GM12878 (cell line): Measurements from ENCODE around the gene CC2D1A. TPM values are rescaled to one million over a fixed set of nuclear protein-coding genes. Genes with fewer than 3 reads are reported as not detected.
"Not testable (repeated sequence)": the region's sequence is repeated elsewhere in the genome, so short reads cannot be mapped to it uniquely, and the experiment has no call there.

Experiments used
- ATAC-seq: fragments of 200-7000 bp; cut with Tn5 transposase; 3 replicates; pipeline ENCODE4 v1.9.1; 2020; ENCODE audit warnings: mild to moderate bottlenecking, moderate library complexity
- BruUV-seq: library from RNA; stranded (reverse); fragments of 400-500 nt; replicated peaks from 2 replicates; lab custom pipeline; 2021; lab: Mats Ljungman, UMichigan
- CTCF ChIA-PET: fragments of 300-600 bp; sonication (Branson Sonifier 250); formaldehyde crosslinking; extraction: SDS; loops from one replicate; lab custom pipeline; 2021; ENCODE audit warnings: inconsistent platforms; lab: Yijun Ruan, JAX
- POLR2A ChIA-PET: fragments of 350-600 bp; formaldehyde crosslinking; extraction: SDS; loops from one replicate; lab custom pipeline; 2021; ENCODE audit warnings: inconsistent platforms; lab: Charles Lee
- RAD21 ChIA-PET: fragments of 300-600 bp; sonication (Branson Sonifier 250); formaldehyde crosslinking; loops from one replicate; lab custom pipeline; 2023; ENCODE audit warnings: antibody characterized with exemption; ENCODE audit not compliant: unreplicated experiment; lab: Charles Lee
- SMC1A ChIA-PET: fragments of 300-600 bp; sonication (Branson Sonifier 250); formaldehyde crosslinking; loops from one replicate; lab custom pipeline; 2023; ENCODE audit not compliant: unreplicated experiment, uncharacterized antibody; lab: Charles Lee
- DNase-seq: peaks from one replicate; pipeline ENCODE4 v3.0.0-alpha.2; 2011; ENCODE audit warnings: low read depth, low spot score
- FAIRE-seq: peaks from 3 replicates; lab custom pipeline; 2011; peaks lifted over from hg19 to GRCh38; lab: Jason Lieb, UNC
- H2AFZ ChIP-seq: 2 replicates; pipeline ENCODE4 v1.6.0; 2011; ENCODE audit warnings: low read depth, low read length, control low read depth; ENCODE audit not compliant: control insufficient read depth
- H3K27ac ChIP-seq: 2 replicates; pipeline ENCODE4 v1.5.1; 2011; ENCODE audit warnings: control low read depth; ENCODE audit not compliant: control insufficient read depth, insufficient read depth
- H3K27me3 ChIP-seq, 2 experiments: replicated peaks in 1 of 2; 2 replicates each; pipeline versions ENCODE4 v1.6.0 to v1.6.1; 2011; ENCODE audit warnings: low read length in 1 of 2; ENCODE audit not compliant: control insufficient read depth in 2 of 2, insufficient read depth in 2 of 2
- H3K36me3 ChIP-seq, 2 experiments: 2 replicates each; pipeline ENCODE4 v1.5.1; 2011; ENCODE audit warnings: low read length in 1 of 2; ENCODE audit not compliant: control insufficient read depth in 2 of 2, insufficient read depth in 2 of 2
- H3K4me1 ChIP-seq: 2 replicates; pipeline ENCODE4 v1.6.1; 2011; ENCODE audit warnings: mild to moderate bottlenecking, low read length, moderate library complexity, mixed read lengths; ENCODE audit not compliant: control insufficient read depth, insufficient read depth
- H3K4me2 ChIP-seq: 2 replicates; pipeline ENCODE4 v1.6.0; 2011; ENCODE audit warnings: control low read depth; ENCODE audit not compliant: control insufficient read depth, insufficient read depth
- H3K4me3 ChIP-seq: fragments of 200-600 bp; sonication (generic); 2 replicates; pipeline ENCODE4 v1.5.1; 2016
- H3K79me2 ChIP-seq: 2 replicates; pipeline ENCODE4 v1.6.0; 2011; ENCODE audit warnings: low read length; ENCODE audit not compliant: control insufficient read depth, insufficient read depth
- H3K9ac ChIP-seq: 2 replicates; pipeline ENCODE4 v1.8.0; 2011; ENCODE audit warnings: low read length, control low read depth, mixed read lengths; ENCODE audit not compliant: control insufficient read depth, insufficient read depth
- H3K9me3 ChIP-seq: replicated peaks from 3 replicates; pipeline ENCODE4 v1.5.1; 2011; ENCODE audit warnings: mild to moderate bottlenecking, low read length; ENCODE audit not compliant: control insufficient read depth, insufficient read depth
- H4K20me1 ChIP-seq: 2 replicates; pipeline ENCODE4 v1.6.0; 2011; ENCODE audit not compliant: control insufficient read depth, insufficient read depth
- CREM ChIP-seq: IDR thresholded peaks from 2 replicates; pipeline ENCODE4 v1.6.1; 2014; ENCODE audit warnings: antibody characterized with exemption, low read depth
- SMARCA5 ChIP-seq: fragments of 450-650 bp; IDR thresholded peaks from 2 replicates; pipeline ENCODE4 v1.6.1; 2017; ENCODE audit warnings: mild to moderate bottlenecking
- WGBS: methylation state at CpG from one replicate; pipeline ENCODE4 v1.1.6; 2016; ENCODE audit warnings: low lambda C conversion rate; ENCODE audit not compliant: insufficient replicate concordance, insufficient coverage; ENCODE audit errors: missing lambda C conversion rate; 5-methylcytosine and 5-hydroxymethylcytosine counted together
- in situ Hi-C: fragments of 300-500 bp; cut with MboI; formaldehyde crosslinking; loops from 9 replicates; pipeline ENCODE4 v1.14.3; 2018; ENCODE audit warnings: mixed read lengths
- intact Hi-C: fragments of 100-400 bp; cut with micrococcal nuclease; formaldehyde crosslinking; loops from one replicate; pipeline ENCODE4 v1.14.2; 2022; ENCODE audit not compliant: unreplicated experiment
- polyA plus RNA-seq, 11 experiments: library from polyadenylated mRNA; depleted of rRNA in 4 of 11; unstranded in 6 of 11; stranded (reverse) in 5 of 11; fragments of >200 nt; fragmentation: Nextera tagmentation in 4 of 11; fragmentation: Illumina TruSeq in 1 of 11; extraction: Ambion mirVana in 4 of 11; extraction: Trizol in 1 of 11; gene quantifications; 1 replicate in 1 of 11; 2 replicates in 10 of 11; pipeline versions ENCODE4 v1.2.1 to v1.2.3, GENCODE V29; 2011 to 2016; ENCODE audit warnings: inconsistent platforms in 2 of 11, missing spikeins in 2 of 11, low read depth in 1 of 11
- total RNA-seq, 4 experiments: library from RNA; depleted of rRNA in 3 of 4; stranded (reverse); fragments of >200 nt in 3 of 4; fragmentation: Illumina TruSeq in 1 of 4; extraction: Trizol in 1 of 4; gene quantifications; 2 replicates each; pipeline versions ENCODE4 v1.2.1 to v1.2.3, GENCODE V29; 2013 to 2021

Gene CC2D1A
- total and polyA plus RNA-seq, 10 of the 15 experiments (the other 5 are each of a cell fraction or from before 2014, with no cell fraction given), result 0.13 to 36.1 (median 16.1) TPM

DNA sequence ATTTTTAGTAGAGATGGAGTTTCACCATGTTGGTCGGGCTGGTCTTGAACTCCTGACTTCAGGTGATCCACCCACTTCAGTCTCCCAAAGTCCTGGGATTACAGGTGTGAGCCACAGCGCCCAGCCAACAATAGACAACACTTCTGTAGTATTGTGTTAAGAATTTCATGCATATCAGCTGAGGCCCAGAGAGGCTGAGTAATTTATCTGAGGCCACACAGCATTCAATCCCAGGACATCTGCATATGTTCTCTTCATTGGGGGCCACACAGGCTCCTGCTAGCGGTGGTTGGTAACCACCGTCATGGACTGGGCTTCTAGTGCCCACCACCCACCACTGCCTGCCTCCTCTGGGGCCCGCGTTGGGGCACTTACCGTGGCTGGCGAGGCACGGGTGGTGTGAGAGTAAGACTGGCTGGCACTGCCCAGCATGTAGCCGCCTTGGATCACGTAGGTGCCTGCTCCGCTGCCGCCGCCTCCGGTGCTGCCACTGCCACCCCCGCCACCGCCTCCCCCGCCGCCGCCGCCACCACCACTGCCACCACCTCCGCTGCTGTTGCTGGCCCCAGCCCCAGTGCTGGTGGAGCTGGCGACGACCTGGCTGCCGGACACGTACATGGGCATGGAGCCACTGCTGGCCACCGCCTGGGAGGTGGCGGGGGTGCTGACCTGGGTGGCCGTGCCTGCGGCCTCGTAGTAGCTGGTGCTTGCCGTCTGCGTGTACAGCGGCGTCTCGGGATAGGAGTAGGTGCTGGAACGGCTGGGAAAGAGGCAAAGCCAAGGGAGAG, 66.6 kb downstream of the CC2D1A start:
- Histone ChIP-seq H3K36me3 (peaks cover 0 to 5% of the 10 kb centered on the region in 2 experiments; a peak in 3 of 4 replicates), H3K27ac (no peak overlapping the region), H3K4me2 (no peak overlapping the region), H3K79me2 (no peaks in the 10 kb centered on the region), H4K20me1 (no peaks in the 10 kb centered on the region), H3K9ac (no peak overlapping the region), H3K27me3 (no peaks in the 10 kb centered on the region), H3K4me1 (no peaks in the 10 kb centered on the region), H2AFZ (no peak overlapping the region), H3K9me3 (no peaks in the 10 kb centered on the region), H3K4me3 (no peak overlapping the region)
- CTCF ChIA-PET, result interaction anchor here (1.6 kb wide), 1 partner anchor 87 kb away, joined by 4 read pairs; no protein-coding TSS in a partner anchor
- RAD21 ChIA-PET, result no interaction called here
- no peak for ATAC-seq
- in situ Hi-C loops, result no loop called here
- intact Hi-C loops, result no loop called here
- POLR2A ChIA-PET, result interaction anchor here (0.5 to 0.6 kb wide), 2 partner anchors 21 to 998 kb away, joined by 3 read pairs; no protein-coding TSS in a partner anchor
- SMC1A ChIA-PET, result no interaction called here
- DNase-seq, result no peak
- WGBS, result 94% methylated on average over 26 of the region's 37 CpGs
- BruUV-seq, result no TSS peak
- TF ChIP-seq CREM, result no peak
- TF ChIP-seq SMARCA5, result 0 out of 2 replicates have a peak, but pooled peaks have one; percentile 52
- FAIRE-seq, result no peak

DNA sequence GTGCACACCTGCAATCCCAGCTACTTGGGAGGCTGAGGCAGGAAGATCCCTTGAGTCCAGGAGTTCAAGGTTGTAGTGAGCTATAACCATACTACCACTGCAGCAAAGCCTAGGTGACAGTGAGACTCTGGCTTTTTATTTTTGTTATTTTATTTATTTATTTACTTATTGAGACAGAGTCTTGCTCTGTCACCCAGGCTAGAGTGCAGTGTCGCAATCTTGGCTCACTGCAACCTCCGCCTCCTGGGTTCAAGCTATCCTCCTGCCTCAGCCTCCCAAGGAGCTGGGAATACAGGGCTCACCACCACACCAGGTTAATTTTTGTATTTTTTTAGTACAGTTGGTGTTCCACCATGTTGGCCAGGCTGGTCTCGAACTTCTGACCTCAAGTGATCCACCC, 67.5 kb downstream of the CC2D1A start:
- RAD21 ChIA-PET, FAIRE-seq, H4K20me1 ChIP-seq, H3K4me2 ChIP-seq, H3K79me2 ChIP-seq, BruUV-seq, H3K36me3 ChIP-seq, H3K27ac ChIP-seq, H3K9me3 ChIP-seq, H2AFZ ChIP-seq, H3K4me3 ChIP-seq, H3K9ac ChIP-seq, intact Hi-C loops, in situ Hi-C loops, H3K27me3 ChIP-seq, DNase-seq, H3K4me1 ChIP-seq, ATAC-seq: not testable (repeated sequence)
- WGBS, result 94% methylated on average over 3 of the region's 3 CpGs
- ChIA-PET POLR2A (interaction anchor here (0.5 to 0.6 kb wide), 2 partner anchors 22 to 999 kb away, joined by 3 read pairs; no protein-coding TSS in a partner anchor), CTCF (interaction anchor here (0.8 to 1.5 kb wide), 4 partner anchors 13 to 86 kb away, joined by 3 to 4 read pairs (median 4); no protein-coding TSS in a partner anchor), SMC1A (interaction anchor here (1.4 kb wide), 1 partner anchor 21 kb away, joined by 3 read pairs; the partner anchor contains the start of gene DCAF15)
